ENCODE data around the gene MCMBP.

The MCMBP gene

DNA sequence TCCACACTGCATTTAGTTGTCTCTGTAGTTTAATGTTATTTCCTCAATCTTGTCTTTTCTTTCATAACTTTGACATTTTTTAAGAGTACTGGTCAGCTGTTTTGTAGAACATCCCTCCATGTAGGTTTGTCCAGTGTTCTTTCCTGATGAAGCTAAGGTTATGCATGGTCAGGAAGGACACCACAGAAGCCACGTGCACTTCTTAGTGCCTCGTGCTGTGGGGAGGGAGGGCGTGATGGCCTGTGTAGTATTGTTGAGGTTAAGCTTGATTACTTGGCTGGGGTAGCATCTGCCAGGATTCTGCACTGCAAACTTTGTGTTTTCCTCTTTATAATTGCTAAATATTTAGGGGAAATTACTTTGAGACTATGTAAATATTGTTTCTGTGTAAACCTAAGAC, 48.3 kb downstream of the MCMBP start:
- TF ChIP-seq, protein P1, sequence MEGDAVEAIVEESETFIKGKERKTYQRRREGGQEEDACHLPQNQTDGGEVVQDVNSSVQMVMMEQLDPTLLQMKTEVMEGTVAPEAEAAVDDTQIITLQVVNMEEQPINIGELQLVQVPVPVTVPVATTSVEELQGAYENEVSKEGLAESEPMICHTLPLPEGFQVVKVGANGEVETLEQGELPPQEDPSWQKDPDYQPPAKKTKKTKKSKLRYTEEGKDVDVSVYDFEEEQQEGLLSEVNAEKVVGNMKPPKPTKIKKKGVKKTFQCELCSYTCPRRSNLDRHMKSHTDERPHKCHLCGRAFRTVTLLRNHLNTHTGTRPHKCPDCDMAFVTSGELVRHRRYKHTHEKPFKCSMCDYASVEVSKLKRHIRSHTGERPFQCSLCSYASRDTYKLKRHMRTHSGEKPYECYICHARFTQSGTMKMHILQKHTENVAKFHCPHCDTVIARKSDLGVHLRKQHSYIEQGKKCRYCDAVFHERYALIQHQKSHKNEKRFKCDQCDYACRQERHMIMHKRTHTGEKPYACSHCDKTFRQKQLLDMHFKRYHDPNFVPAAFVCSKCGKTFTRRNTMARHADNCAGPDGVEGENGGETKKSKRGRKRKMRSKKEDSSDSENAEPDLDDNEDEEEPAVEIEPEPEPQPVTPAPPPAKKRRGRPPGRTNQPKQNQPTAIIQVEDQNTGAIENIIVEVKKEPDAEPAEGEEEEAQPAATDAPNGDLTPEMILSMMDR (IDR thresholded peaks at IDR 0.05; ENCODE audit: borderline replicate concordance, insufficient read depth, low read depth, low read length): no peak
- no peak overlapping the region for H3K4me3 ChIP-seq (ENCODE audit: low read depth, low read length)

DNA sequence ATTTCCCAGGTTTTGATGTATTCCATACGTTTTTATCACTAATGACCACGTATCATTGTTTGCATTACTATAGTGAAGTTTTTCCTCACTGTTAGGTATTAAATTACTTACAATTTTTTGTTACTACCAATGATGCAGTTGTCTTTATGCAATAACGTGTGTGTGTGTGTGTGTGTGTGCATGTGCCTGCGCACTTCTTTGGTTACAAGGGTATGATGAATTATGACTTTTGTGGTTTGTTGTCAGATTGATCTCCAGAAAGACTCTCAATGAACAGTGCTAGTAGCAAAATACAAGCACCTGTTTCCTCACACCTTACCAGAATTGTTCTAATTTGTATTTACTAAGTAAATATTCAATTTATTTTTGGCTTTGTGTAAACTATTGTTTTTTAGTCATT, 51.5 kb downstream of the MCMBP start:
- H3K4me3 ChIP-seq (ENCODE audit: low read depth, low read length): no peak overlapping the region
- TF ChIP-seq, protein P1 (IDR thresholded peaks at IDR 0.05; ENCODE audit: borderline replicate concordance, insufficient read depth, low read depth, low read length): no peak

- TF ChIP-seq, protein P1 (IDR thresholded peaks at IDR 0.05; ENCODE audit: borderline replicate concordance, insufficient read depth, low read depth, low read length): no peak
- no peak overlapping the region for H3K4me3 ChIP-seq (ENCODE audit: low read depth, low read length)
Observed at GRCh38 chr10:119818889-119819270, 53.8 kb downstream of the MCMBP start.

DNA sequence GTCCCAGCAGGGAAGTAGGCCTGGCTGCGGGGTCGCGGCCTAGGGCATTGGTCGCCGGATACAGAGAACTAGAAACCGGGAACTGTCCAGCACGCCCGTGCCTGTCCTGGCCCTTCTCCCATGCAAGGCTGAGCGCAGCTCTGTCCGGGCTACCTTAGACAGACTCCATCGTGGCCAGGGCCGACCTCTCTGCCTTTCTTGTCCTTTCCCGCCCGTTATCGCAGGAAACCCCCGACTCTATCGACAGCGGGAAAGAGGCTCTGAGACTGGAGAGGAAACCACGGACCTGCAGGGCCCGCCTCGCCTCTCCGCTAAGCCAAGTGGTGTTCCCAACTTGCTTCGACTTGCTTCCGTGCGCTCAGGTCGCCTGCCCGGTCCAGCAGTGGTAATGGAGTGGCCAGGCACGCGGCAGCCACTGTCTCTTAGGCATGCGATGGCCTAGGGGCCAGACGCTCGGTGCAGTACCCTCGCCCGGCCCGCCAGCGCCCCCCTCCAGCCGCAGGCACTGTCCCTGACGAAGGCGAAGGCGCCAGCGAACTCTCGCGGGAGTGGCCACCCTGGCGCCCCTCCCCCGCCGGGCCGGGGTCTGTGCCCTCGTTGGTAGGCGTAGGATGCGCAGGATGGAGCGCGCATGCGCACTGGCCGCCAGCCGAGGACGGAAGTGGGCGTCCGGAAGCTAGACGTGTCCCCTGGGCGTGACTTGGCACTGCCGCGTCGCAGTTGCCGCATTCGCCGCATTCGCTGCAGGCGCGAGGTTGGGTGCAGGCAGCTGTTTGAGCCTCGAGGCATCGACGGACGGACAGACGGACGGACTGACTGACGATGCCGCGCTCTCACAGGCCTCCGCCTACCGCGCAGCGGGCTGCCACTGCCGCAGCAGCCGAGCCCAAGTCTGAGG, 54.4 kb downstream of the MCMBP start:
- no peak overlapping the region for H3K4me3 ChIP-seq (ENCODE audit: low read depth, low read length)
- TF ChIP-seq, protein P1 (IDR thresholded peaks at IDR 0.05; ENCODE audit: borderline replicate concordance, insufficient read depth, low read depth, low read length): no peak

DNA sequence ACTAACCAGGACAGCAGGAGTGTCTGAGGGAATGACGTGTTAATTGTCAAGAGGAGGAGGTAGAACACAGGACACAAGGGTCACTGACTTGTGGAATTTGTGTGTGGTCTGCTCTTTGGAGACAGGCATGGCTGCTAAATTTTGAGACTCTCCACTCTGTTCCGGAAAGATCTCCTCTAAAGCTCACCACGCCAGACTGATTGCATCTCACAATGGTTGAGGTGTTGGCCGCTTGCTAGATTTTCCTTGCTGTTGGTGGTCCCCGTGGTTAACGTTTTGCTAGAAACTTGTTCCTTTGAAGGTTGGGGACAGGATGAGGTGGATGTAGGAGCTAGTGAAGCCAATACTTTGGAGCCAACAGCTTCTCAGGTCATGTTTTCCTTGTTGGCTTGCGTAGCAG, 57.0 kb downstream of the MCMBP start:
- no peak overlapping the region for H3K4me3 ChIP-seq (ENCODE audit: low read depth, low read length)
- TF ChIP-seq, protein P1 (IDR thresholded peaks at IDR 0.05; ENCODE audit: borderline replicate concordance, insufficient read depth, low read depth, low read length): no peak

DNA sequence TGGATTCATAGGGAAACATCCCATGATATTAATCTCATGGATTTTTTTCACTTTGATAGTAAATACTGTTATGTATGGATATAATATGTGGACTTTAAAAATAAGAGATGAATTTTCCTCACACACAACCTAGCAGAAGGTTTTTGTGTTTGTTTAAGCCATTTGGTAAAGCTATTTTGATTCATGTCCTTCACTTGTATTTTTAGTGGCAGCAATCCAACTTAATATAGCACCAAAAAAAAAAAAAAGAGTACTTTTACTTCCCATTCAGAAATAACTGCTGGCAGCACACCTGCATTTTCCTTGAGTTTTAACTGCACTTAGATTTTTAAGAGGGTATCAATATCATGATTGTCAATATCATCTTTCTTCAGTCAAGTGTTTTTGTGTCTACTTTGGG, 60.0 kb downstream of the MCMBP start:
- TF ChIP-seq, protein P1 (IDR thresholded peaks at IDR 0.05; ENCODE audit: borderline replicate concordance, insufficient read depth, low read depth, low read length): no peak
- no peak overlapping the region for H3K4me3 ChIP-seq (ENCODE audit: low read depth, low read length)

GRCh38 chr10:119811122-119811521, 61.5 kb downstream of the MCMBP start:
- H3K4me3 ChIP-seq (ENCODE audit: low read depth, low read length): no peak overlapping the region
- TF ChIP-seq, protein P1 (IDR thresholded peaks at IDR 0.05; ENCODE audit: borderline replicate concordance, insufficient read depth, low read depth, low read length): no peak

Data from GM12875 (cell line).